Epidermal melanocyte (primary cell): Measurements from ENCODE around the gene PACS2.
"Not testable (repeated sequence)": the region's sequence is repeated elsewhere in the genome, so short reads cannot be mapped to it uniquely, and the experiment has no call there.

Source experiments
- DNase-seq: peaks from one replicate; pipeline ENCODE4 v3.0.0; 2011; ENCODE audit warnings: low spot score; ENCODE audit not compliant: insufficient read length

The PACS2 gene

GRCh38 chr14:105348945-105349699, 34.6 kb downstream of the PACS2 start:
- no peak for DNase-seq

DNA sequence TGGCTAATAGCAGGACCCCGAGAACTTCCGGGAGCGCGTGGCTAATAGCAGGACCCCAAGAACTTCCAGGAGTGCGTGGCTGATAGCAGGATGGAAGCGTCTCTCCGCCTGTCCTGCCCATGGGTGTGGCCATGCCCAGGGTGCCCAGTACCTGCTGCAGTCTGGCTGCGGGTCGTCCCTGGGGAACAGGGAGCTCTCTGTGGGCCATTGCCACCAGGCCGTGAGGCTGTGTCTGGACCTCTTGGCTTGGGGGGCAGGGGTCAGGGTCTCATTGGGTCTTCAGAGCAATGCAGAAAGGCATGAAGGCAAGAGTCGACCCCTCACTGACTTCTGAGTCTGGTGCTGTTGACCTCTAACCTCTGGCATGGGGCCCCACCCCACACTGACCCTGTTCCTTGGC, 35.4 kb downstream of the PACS2 start:
- DNase-seq, result no peak

GRCh38 chr14:105350450-105351244, 36.1 kb downstream of the PACS2 start:
- DNase-seq, result no peak

GRCh38 chr14:105351410-105351809, 36.9 kb downstream of the PACS2 start:
- DNase-seq, result no peak

DNA sequence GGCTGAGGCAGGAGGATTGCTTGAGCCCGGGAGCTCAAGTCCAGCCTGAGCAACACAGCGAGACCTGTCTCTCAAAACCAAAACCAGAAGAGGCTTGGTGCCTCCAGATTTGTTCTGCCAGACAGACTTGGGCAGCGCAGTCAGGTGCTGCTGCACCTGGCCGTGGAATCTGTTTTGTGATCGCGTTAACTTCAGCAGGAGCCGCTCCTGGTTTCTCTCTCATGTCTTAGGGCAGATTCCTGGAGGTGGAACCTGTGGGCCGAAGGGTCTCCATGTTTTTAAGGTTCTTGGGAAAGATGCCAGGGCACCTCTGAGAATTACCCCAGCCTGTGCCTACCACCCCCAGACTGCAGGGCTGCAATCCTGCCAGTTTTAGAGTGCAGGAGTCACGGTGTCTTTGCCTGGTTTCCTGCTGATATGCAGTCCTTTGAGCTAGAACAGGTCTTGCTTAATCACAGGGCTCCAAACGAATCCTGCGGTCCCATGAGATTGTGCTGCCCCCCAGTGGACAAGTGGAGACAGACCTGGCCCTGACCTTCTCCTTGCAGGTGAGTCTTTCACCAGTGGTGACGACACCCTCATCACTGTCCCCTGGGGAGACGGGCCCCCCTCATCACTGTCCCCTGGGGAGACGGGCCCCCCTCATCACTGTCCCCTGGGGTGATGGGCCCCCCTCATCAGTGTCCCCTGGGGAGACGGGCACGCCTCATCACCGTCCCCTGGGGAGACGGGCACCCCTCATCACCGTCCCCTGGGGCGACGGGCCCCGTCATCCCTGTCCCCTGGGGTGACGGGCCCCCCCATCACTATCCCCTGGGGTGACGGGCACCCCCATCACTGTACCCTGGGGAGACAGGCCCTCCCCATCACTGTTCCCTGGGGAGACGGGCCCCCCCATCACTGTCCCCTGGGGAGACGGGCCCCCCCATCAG, 37.6 kb downstream of the PACS2 start:
- peak; percentile 99 for DNase-seq

GRCh38 chr14:105353136-105353535, 38.6 kb downstream of the PACS2 start:
- no peak for DNase-seq

GRCh38 chr14:105354541-105354940, 40.0 kb downstream of the PACS2 start:
- DNase-seq, result no peak

- DNase-seq, result no peak
Measured at GRCh38 chr14:105355049-105355575, 40.6 kb downstream of the PACS2 start.

- no peak for DNase-seq
Measured at GRCh38 chr14:105355850-105356604, 41.5 kb downstream of the PACS2 start.

- no peak for DNase-seq
Measured at GRCh38 chr14:105356927-105357326, 42.4 kb downstream of the PACS2 start.

- no peak for DNase-seq
Measured at GRCh38 chr14:105357626-105358025, 43.1 kb downstream of the PACS2 start.

- DNase-seq, result no peak
Measured at GRCh38 chr14:105358140-105358846, 43.7 kb downstream of the PACS2 start.

DNA sequence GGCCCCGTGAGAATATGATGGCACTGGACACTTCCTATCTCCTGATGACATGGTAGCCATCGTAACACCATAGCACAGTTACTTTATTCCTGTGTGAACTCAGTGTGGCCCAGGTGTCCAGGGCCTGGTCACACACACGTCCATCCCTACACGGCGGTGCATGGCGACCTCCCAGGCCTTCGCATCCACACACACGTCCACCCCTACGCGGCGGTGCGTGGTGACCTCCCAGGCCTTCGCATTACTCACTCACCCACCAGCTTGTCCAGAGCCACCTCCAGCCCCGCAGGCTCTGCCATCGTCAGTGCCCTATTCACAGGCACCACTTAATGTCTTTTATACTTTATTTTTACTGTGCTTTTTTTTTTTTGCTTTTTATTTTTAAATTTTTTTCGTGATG, 44.4 kb downstream of the PACS2 start:
- no peak for DNase-seq

- DNase-seq, result not testable (repeated sequence)
Measured at GRCh38 chr14:105361412-105361811, 46.9 kb downstream of the PACS2 start.

DNA sequence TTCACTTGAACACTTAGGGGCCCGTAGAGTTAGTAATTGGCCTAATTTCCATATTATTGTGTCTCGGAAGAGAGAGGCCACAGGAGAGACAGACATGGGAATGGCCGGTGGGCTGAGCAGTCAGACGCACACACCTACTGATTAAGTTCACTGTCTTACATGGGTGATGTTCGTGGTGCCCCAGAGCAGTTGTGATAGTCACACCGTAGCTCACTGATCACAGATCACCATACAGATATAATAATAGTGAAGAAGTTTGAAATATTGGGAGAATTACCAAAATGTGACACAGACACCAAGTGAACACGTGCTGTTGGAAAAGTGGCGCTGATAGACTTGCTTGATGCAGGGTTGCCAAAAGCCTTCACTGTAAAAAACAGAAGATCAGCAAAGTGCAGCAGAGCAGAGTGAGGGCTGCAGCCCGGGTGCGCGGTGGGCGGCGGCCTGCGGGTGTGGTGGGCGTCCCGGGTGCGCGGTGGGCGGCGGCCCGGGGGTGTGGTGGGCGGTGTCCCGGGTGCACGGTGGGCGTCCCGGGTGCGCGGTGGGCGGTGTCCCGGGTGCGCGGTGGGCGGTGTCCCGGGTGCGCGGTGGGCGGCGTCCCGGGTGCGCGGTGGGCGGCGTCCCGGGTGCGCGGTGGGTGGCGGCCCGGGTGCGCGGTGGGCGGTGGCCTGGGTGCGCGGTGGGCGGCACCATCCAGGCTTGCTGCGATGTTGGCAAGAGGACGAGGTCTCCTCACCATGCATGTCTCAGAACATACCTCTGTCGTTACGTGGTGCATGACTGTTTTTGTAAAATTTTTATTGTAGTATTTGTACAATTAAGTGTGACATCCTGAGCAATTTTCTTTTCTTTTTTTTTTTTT, 49.5 kb downstream of the PACS2 start:
- peak; percentile 78 for DNase-seq

DNA sequence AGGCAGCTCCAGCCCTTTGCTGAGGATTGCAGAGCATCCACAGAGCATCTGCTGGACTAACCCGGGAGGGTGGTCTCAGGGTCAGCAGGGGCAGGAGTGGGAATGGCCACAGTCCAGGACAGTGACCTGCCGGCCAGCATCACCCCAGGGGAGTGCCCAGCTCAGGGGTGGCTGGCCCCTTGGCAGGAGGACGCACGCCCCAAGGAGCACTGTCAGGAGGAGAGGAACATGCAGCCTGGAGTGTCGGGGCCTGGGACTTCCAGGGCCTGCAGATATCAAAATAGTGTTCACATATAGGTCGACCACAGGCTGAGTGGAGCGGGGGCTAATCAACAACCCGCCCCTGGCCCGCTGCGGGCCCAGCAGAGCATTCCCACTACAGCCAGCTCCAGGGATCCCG, 50.6 kb downstream of the PACS2 start:
- no peak for DNase-seq

- no peak for DNase-seq
Measured at GRCh38 chr14:105365681-105366080, 51.1 kb downstream of the PACS2 start.

- DNase-seq, result no peak
Measured at GRCh38 chr14:105366386-105367074, 52.0 kb downstream of the PACS2 start.
